Measurements from ENCODE around the gene MPEG1. TPM values are rescaled to one million over a fixed set of nuclear protein-coding genes. Genes with fewer than 3 reads are reported as not detected.

Gene MPEG1
- total RNA-seq: 1 to 10 TPM; 3.8 to 6.1 (median 5.0) TPM
- polyA plus RNA-seq: 1 to 10 TPM in 1 of 3 donors, under 1 TPM in 2; 0.82 to 1.8 (median 0.90) TPM
- long read RNA-seq, donor 1, full-length matches to known transcripts: 1 of 1 reads
- long read RNA-seq, donor 1, partial matches to known transcripts: 0 of 1 reads
- long read RNA-seq, donor 1, other reads (novel, unspliced or antisense): 0 of 1 reads
- long read RNA-seq, donor 2, full-length matches to known transcripts: 2 of 2 reads
- long read RNA-seq, donor 2, partial matches to known transcripts: 0 of 2 reads
- long read RNA-seq, donor 2, other reads (novel, unspliced or antisense): 0 of 2 reads

- Histone ChIP-seq H3K4me1 (no peaks in the 10 kb centered on the region), H3K27me3 (ENCODE audit: insufficient read depth in 3 of 3, low read length in 2 of 3) (no peaks in the 10 kb centered on the region), H3K9me3 (no peaks in the 10 kb centered on the region), H3K4me3 (peak within 1 kb of the TSS; percentile 38), H3K27ac (no peak within 1 kb of the TSS), H3K36me3 (ENCODE audit: insufficient read depth in 1 of 2, low read depth in 1 of 2) (no peaks in the 10 kb centered on the region)
- TF ChIP-seq, protein P1, sequence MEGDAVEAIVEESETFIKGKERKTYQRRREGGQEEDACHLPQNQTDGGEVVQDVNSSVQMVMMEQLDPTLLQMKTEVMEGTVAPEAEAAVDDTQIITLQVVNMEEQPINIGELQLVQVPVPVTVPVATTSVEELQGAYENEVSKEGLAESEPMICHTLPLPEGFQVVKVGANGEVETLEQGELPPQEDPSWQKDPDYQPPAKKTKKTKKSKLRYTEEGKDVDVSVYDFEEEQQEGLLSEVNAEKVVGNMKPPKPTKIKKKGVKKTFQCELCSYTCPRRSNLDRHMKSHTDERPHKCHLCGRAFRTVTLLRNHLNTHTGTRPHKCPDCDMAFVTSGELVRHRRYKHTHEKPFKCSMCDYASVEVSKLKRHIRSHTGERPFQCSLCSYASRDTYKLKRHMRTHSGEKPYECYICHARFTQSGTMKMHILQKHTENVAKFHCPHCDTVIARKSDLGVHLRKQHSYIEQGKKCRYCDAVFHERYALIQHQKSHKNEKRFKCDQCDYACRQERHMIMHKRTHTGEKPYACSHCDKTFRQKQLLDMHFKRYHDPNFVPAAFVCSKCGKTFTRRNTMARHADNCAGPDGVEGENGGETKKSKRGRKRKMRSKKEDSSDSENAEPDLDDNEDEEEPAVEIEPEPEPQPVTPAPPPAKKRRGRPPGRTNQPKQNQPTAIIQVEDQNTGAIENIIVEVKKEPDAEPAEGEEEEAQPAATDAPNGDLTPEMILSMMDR (IDR thresholded peaks at IDR 0.05): no peak
- DNase-seq (no peak), ATAC-seq (no peak)
- intact Hi-C loops (cut with DNase I): no loop called here
- WGBS, 3 donors: 73 to 82% (median 77%) methylated on average over 10 of the region's 10 CpGs
These were observed at the start of gene MPEG1 for GRCh38 chr11:59212744-59213631. Gene MPEG1, minus strand, starts transcription at chr11:59212927. Its CDS starts 62 bp downstream, at chr11:59212865.

GRCh38 chr11:59262177-59262818, 49.6 kb upstream of the MPEG1 start:
- Histone ChIP-seq H3K9me3 (no peaks in the 10 kb centered on the region), H3K4me1 (no peaks in the 10 kb centered on the region), H3K36me3 (ENCODE audit: insufficient read depth in 1 of 2, low read depth in 1 of 2) (no peaks in the 10 kb centered on the region), H3K27ac (no peak overlapping the region), H3K27me3 (ENCODE audit: insufficient read depth in 3 of 3, low read length in 2 of 3) (no peaks in the 10 kb centered on the region), H3K4me3 (no peak overlapping the region)
- intact Hi-C loops (cut with DNase I): no loop called here
- TF ChIP-seq, protein P1 (IDR thresholded peaks at IDR 0.05): no peak
- ATAC-seq (no peak), DNase-seq (no peak)
- WGBS, 3 donors: 21 to 39% (median 33%) methylated on average over 7 of the region's 7 CpGs

DNA sequence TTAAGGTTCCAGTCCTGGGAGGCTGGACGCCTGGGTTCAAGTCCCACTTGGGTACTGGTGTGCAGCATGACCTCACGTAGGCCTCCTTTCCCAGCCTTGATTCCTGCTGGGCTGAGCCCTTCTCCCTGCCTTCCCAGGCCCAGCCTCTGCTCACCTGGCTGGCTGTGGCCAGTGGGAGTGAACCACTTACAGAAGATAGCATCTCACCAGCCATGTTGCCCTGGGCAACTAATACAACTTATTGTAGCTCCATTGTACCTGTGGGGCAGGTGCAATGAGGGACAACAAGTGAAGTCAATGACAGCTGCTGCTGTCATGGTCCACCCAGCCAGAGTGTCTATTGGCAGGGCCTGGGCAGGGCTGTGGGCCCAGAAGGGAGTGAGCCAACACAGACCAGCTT, 48.4 kb upstream of the MPEG1 start:
- Histone ChIP-seq H3K9me3 (no peaks in the 10 kb centered on the region), H3K27ac (no peak overlapping the region), H3K27me3 (ENCODE audit: insufficient read depth in 3 of 3, low read length in 2 of 3) (no peaks in the 10 kb centered on the region), H3K4me1 (no peaks in the 10 kb centered on the region), H3K4me3 (no peak overlapping the region), H3K36me3 (ENCODE audit: insufficient read depth in 1 of 2, low read depth in 1 of 2) (no peaks in the 10 kb centered on the region)
- TF ChIP-seq, protein P1 (IDR thresholded peaks at IDR 0.05): no peak
- DNase-seq (no peak), ATAC-seq (no peak)
- intact Hi-C loops (cut with DNase I): no loop called here
- WGBS, 3 donors: 84 to 92% (median 92%) methylated on average over 2 of the region's 2 CpGs

DNA sequence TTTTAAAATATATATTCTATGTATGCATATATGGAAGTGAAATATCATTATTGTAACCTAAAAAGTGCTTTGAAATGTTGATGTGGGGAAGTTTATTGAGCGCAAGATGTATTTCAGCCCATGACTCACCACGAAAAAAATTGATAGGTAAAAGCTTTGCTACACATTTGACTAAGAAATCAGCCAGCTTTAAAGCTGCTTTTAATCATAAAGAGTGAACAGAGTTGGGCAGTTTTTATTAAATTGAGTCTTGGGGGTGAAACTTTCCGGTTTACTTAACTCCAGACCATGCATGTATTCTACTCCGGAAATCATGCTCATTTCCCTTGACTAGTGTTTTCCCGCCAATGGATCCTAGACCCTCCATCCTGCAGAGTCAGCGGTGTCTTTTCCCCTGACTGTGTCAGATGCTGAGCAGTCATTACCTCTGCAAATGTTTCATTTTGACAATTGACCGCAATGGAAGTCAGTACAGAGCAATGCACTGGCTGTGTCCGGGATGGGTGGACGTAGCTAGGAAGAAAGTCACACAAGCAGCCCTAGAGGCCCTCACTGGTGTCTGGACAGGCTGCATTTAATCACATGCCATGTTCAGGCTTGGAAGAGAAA, 47.2 kb upstream of the MPEG1 start:
- intact Hi-C loops (cut with DNase I): no loop called here
- TF ChIP-seq, protein P1 (IDR thresholded peaks at IDR 0.05): no peak
- H3K27me3 ChIP-seq (ENCODE audit: insufficient read depth in 3 of 3, low read length in 2 of 3): no peaks in the 10 kb centered on the region
- H3K36me3 ChIP-seq (ENCODE audit: insufficient read depth in 1 of 2, low read depth in 1 of 2): no peaks in the 10 kb centered on the region
- WGBS, 3 donors: 81 to 88% (median 88%) methylated on average over 9 of the region's 9 CpGs
- DNase-seq (no peak), ATAC-seq (no peak)
- H3K4me3 ChIP-seq: no peak overlapping the region
- no peak overlapping the region for H3K27ac ChIP-seq
- H3K4me1 ChIP-seq: no peaks in the 10 kb centered on the region
- no peaks in the 10 kb centered on the region for H3K9me3 ChIP-seq

Measured in psoas muscle (tissue), 8 donors.